GM12801 (cell line): ENCODE data around the gene DYDC1.

Experiments
- TF ChIP-seq, protein P1 (sequence below): IDR thresholded peaks from one replicate; pipeline ENCODE4 v1.5.1; 2011; ENCODE audit warnings: control low read depth; ENCODE audit not compliant: insufficient read length; ENCODE audit errors: extremely low read depth

The DYDC1 gene

DNA sequence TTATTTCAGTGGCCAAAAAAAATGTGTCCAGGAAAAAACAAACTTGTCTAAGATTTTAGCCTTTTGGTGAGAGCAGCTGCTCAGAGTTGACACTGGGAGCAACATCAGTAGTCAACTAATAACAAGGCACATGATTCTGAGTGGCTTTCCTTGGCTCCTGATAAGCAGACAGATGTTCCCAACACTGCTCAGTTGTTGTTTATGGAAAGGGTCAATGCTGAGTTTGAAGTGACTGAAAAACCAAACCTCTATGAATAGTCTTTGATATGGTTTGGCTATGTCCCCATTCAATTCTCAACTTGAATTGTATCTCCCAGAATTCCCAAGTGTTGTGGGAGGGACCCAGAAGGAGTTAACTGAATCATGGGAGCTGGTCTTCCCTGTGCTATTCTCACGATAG is 12.3 kb downstream of the DYDC1 start:
- TF ChIP-seq, protein P1, sequence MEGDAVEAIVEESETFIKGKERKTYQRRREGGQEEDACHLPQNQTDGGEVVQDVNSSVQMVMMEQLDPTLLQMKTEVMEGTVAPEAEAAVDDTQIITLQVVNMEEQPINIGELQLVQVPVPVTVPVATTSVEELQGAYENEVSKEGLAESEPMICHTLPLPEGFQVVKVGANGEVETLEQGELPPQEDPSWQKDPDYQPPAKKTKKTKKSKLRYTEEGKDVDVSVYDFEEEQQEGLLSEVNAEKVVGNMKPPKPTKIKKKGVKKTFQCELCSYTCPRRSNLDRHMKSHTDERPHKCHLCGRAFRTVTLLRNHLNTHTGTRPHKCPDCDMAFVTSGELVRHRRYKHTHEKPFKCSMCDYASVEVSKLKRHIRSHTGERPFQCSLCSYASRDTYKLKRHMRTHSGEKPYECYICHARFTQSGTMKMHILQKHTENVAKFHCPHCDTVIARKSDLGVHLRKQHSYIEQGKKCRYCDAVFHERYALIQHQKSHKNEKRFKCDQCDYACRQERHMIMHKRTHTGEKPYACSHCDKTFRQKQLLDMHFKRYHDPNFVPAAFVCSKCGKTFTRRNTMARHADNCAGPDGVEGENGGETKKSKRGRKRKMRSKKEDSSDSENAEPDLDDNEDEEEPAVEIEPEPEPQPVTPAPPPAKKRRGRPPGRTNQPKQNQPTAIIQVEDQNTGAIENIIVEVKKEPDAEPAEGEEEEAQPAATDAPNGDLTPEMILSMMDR: no peak

GRCh38 chr10:80333983-80334382 is 22.6 kb downstream of the DYDC1 start:
- TF ChIP-seq, protein P1: no peak

DNA sequence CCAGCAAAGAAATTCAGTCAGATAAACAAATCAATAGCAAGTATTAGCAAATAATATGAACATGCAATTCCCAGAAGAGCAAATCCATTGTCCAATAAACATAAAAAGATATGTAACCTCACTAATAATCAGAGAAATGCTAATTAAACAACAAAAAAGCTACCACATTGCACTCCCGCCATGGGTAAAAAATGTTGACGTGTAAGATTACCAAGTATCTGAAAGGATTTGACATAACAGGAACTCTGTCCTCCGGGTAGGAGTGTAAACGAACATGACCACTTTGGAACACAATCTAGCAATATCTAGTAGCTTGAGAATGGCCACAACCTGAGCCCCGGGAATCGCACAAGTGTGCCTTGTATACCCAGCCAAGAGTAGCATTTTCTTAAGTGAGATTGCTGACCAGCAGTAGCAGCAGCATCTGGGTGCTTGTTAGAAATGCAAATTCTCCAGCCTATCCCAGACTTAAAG is 31.6 kb downstream of the DYDC1 start:
- TF ChIP-seq, protein P1: no peak

DNA sequence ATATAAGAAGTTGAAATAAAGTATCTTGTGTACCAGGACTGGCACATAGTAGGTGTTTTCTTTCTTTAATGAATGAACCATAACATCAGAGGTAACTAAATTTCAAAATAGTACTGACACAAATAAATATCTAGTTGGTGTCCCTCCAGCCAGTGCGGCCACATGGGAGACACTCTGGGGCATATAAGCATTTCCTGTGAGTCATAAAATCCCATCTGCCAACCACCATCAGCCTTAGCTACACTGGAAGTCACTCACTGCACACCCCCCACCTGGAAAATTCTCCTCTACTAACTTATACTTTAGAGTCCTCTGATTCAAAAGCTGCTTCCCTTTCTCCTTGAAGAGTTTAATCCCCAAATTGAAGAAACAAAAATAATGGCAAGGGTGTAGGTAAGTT is 32.5 kb downstream of the DYDC1 start:
- TF ChIP-seq, protein P1: no peak

DNA sequence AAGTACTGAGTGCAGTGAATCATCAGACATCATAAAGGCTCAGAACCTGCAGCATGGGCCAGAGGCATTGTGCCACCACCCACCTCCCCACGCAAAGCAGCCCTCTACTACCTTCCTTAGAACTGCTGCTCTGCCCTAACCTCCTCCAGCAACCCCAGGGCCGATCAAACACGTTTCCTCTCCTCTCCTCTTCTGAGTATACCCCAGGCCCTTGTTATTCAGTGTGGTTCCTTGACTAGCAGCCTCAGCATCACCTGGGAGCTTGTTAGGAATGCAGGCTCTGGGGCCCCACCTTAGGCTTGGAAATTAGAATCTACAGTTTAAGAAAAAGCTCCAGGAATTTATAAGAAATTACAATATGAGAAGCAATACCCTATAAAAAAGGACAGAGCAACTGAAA is 33.2 kb downstream of the DYDC1 start:
- TF ChIP-seq, protein P1: no peak

GRCh38 chr10:80322711-80323110 is 33.8 kb downstream of the DYDC1 start:
- TF ChIP-seq, protein P1: no peak

DNA sequence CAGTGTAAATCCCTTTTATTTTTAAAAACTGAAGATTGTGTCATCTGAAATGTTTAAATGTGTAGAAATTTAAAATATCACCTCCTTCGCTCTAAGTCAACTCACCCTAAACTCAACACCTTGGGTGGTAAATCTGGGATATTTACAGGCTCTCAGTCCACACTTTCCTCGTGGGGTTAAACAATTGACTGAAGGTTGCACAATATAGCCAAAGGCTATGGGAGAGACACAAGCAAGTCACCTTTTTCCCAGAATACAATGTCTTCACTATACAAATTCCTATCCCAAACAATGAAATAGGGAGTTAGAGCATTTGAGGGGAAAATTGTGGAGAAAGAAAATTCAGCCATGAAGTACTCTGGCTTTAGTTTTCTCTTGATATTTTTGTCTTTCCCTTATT is 34.4 kb downstream of the DYDC1 start:
- TF ChIP-seq, protein P1: no peak

- TF ChIP-seq, protein P1: no peak
Measured at GRCh38 chr10:80321183-80321582, 35.4 kb downstream of the DYDC1 start.
